Fibroblast of mammary gland (primary cell): ENCODE results near the gene VAC14.

Source experiments
- DNase-seq: peaks from one replicate; pipeline ENCODE4 v3.0.0-alpha.2; 2010; ENCODE audit warnings: low read depth
- H3K4me3 ChIP-seq: 2 replicates; pipeline ENCODE4 v1.5.1; 2011; ENCODE audit warnings: low read depth, mild to moderate bottlenecking, low read length, moderate library complexity; ENCODE audit not compliant: control insufficient read depth
- TF ChIP-seq, protein P1 (sequence below): conservative IDR thresholded peaks from 2 replicates; pipeline ENCODE4 v1.5.1; 2011; ENCODE audit warnings: low read depth, low read length, inconsistent platforms; ENCODE audit not compliant: control insufficient read depth, insufficient read depth

VAC14 gene

GRCh38 chr16:70778901-70779309, 22.1 kb downstream of the VAC14 start:
- no peak overlapping the region for H3K4me3 ChIP-seq
- TF ChIP-seq, protein P1, sequence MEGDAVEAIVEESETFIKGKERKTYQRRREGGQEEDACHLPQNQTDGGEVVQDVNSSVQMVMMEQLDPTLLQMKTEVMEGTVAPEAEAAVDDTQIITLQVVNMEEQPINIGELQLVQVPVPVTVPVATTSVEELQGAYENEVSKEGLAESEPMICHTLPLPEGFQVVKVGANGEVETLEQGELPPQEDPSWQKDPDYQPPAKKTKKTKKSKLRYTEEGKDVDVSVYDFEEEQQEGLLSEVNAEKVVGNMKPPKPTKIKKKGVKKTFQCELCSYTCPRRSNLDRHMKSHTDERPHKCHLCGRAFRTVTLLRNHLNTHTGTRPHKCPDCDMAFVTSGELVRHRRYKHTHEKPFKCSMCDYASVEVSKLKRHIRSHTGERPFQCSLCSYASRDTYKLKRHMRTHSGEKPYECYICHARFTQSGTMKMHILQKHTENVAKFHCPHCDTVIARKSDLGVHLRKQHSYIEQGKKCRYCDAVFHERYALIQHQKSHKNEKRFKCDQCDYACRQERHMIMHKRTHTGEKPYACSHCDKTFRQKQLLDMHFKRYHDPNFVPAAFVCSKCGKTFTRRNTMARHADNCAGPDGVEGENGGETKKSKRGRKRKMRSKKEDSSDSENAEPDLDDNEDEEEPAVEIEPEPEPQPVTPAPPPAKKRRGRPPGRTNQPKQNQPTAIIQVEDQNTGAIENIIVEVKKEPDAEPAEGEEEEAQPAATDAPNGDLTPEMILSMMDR: no peak
- DNase-seq: peak; percentile 91

- no peak overlapping the region for H3K4me3 ChIP-seq
- TF ChIP-seq, protein P1: no peak
- peak; percentile 63 for DNase-seq
Measured at GRCh38 chr16:70777973-70778406, 23.0 kb downstream of the VAC14 start.

- DNase-seq: no peak
- no peak overlapping the region for H3K4me3 ChIP-seq
- TF ChIP-seq, protein P1: no peak
Measured at GRCh38 chr16:70777496-70777895, 23.5 kb downstream of the VAC14 start.

- TF ChIP-seq, protein P1: no peak
- no peak for DNase-seq
- H3K4me3 ChIP-seq: no peak overlapping the region
Measured at GRCh38 chr16:70775399-70775798, 25.6 kb downstream of the VAC14 start.

- no peak for DNase-seq
- H3K4me3 ChIP-seq: no peak overlapping the region
- TF ChIP-seq, protein P1: no peak
Measured at GRCh38 chr16:70774261-70774660, 26.7 kb downstream of the VAC14 start.

DNA sequence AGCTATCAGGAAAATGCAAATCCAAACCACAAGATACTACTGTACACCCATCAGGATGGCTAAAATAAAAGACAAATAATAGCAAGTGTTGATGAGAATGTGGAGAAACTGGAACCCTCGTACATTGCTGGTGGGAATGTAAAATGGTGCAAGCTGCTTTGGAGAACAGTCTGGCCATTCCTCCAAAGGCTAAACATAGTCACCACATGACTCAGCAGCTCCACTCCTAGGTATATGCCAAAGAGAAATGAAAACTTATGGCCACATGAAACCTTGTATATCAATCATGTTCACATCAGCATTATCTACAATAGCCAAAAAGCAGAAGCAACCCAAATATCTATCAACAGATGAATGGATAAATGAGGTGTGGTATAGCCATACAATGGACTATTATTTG, 28.5 kb downstream of the VAC14 start:
- no peak overlapping the region for H3K4me3 ChIP-seq
- TF ChIP-seq, protein P1: no peak
- DNase-seq: peak; percentile 53
